H1 (cell line): ENCODE data around the gene C22orf23. TPM values are rescaled to one million over a fixed set of nuclear protein-coding genes. Genes with fewer than 3 reads are reported as not detected.

Source experiments
- CTCF ChIA-PET: fragments of 300-600 bp; sonication (Branson Sonifier 250); formaldehyde crosslinking; loops from one replicate; lab custom pipeline; 2021; ENCODE audit not compliant: partially characterized antibody; lab: Charles Lee
- POLR2A ChIA-PET: fragments of 300-600 bp; sonication (Branson Sonifier 250); formaldehyde crosslinking; loops from one replicate; lab custom pipeline; 2021; ENCODE audit warnings: inconsistent platforms; ENCODE audit not compliant: partially characterized antibody; lab: Charles Lee
- DNase-seq, 2 experiments: peaks; one replicate each; pipeline versions ENCODE4 v3.0.0 to v3.0.0-alpha.2; 2010 to 2022; ENCODE audit warnings: low spot score in 2 of 2, low read depth in 1 of 2, mixed read lengths in 1 of 2
- FAIRE-seq: peaks from 2 replicates; lab custom pipeline; 2011; peaks lifted over from hg19 to GRCh38; lab: Jason Lieb, UNC
- H2AFZ ChIP-seq: 2 replicates; pipeline ENCODE4 v1.8.1; 2012; ENCODE audit warnings: low read length, inconsistent platforms
- H2AK5ac ChIP-seq: 2 replicates; pipeline ENCODE4 v1.6.1; 2013; ENCODE audit warnings: low read depth, low read length
- H2BK120ac ChIP-seq: replicated peaks from 2 replicates; pipeline ENCODE3; 2013; ENCODE audit warnings: low read depth, low read length, inconsistent platforms
- H2BK12ac ChIP-seq: 2 replicates; pipeline ENCODE4 v1.6.1; 2013; ENCODE audit warnings: low read depth, low read length
- H2BK15ac ChIP-seq: 2 replicates; pipeline ENCODE4 v1.6.1; 2013; ENCODE audit warnings: low read length
- H2BK20ac ChIP-seq: 2 replicates; pipeline ENCODE4 v1.6.1; 2013; ENCODE audit warnings: low read length
- H2BK5ac ChIP-seq: 2 replicates; pipeline ENCODE4 v1.6.1; 2013; ENCODE audit warnings: low read depth, low read length
- H3K14ac ChIP-seq: 2 replicates; pipeline ENCODE4 v1.6.1; 2013; ENCODE audit warnings: inconsistent platforms; ENCODE audit not compliant: insufficient read length
- H3K18ac ChIP-seq: 2 replicates; pipeline ENCODE4 v1.6.1; 2013; ENCODE audit warnings: low read length; ENCODE audit errors: extremely low read depth
- H3K23ac ChIP-seq: 2 replicates; pipeline ENCODE4 v1.6.1; 2013; ENCODE audit warnings: inconsistent platforms; ENCODE audit not compliant: insufficient read length
- H3K23me2 ChIP-seq: 2 replicates; pipeline ENCODE4 v1.6.1; 2013; ENCODE audit warnings: low read depth, low read length
- H3K27ac ChIP-seq: 2 replicates; pipeline ENCODE4 v1.6.1; 2011; ENCODE audit warnings: low read depth, low read length, inconsistent platforms
- H3K27me3 ChIP-seq, 4 experiments: replicated peaks in 1 of 4; 1 replicate in 1 of 4; 2 replicates in 3 of 4; pipeline versions ENCODE4 v1.6.1 to v1.8.1; 2011 to 2013; ENCODE audit warnings: low read length in 3 of 4, mild to moderate bottlenecking in 3 of 4, inconsistent platforms in 2 of 4, mixed read lengths in 2 of 4, moderate library complexity in 1 of 4; ENCODE audit not compliant: control insufficient read depth in 3 of 4, insufficient read depth in 3 of 4; ENCODE audit errors: extremely low read depth in 1 of 4
- H3K36me3 ChIP-seq, 4 experiments: 2 replicates each; pipeline versions ENCODE4 v1.6.1 to v1.8.1; 2011 to 2013; ENCODE audit warnings: mild to moderate bottlenecking in 4 of 4, low read length in 3 of 4, moderate library complexity in 2 of 4, control low read depth in 1 of 4, inconsistent platforms in 1 of 4; ENCODE audit not compliant: insufficient read depth in 4 of 4, control insufficient read depth in 2 of 4
- H3K4ac ChIP-seq: replicated peaks from 2 replicates; pipeline ENCODE3; 2013; ENCODE audit warnings: low read length, low read depth, mixed read lengths, inconsistent platforms; ENCODE audit not compliant: insufficient read length
- H3K4me1 ChIP-seq, 4 experiments: replicated peaks in 1 of 4; 1 replicate in 1 of 4; 2 replicates in 3 of 4; pipeline versions ENCODE4 v1.6.1 to v1.8.1; 2011 to 2013; ENCODE audit warnings: low read length in 3 of 4, inconsistent platforms in 2 of 4, mixed read lengths in 1 of 4; ENCODE audit not compliant: insufficient read depth in 4 of 4, control insufficient read depth in 3 of 4
- H3K4me2 ChIP-seq, 2 experiments: 2 replicates each; pipeline versions ENCODE4 v1.6.1 to v1.8.1; 2011 to 2013; ENCODE audit warnings: low read depth in 2 of 2, low read length in 2 of 2, control low read depth in 1 of 2, inconsistent platforms in 1 of 2, mild to moderate bottlenecking in 1 of 2; ENCODE audit not compliant: insufficient read depth in 1 of 2
- H3K4me3 ChIP-seq, 4 experiments: fragments of 200-600, 300-600 bp in 1 of 4; sonication (generic), shearing (Covaris generic), sonication (Bioruptor Twin) in 1 of 4; 2 replicates each; pipeline versions ENCODE4 v1.5.1 to v1.8.1; 2011 to 2016; ENCODE audit warnings: low read length in 4 of 4, low read depth in 3 of 4, control low read depth in 2 of 4, inconsistent platforms in 2 of 4, mild to moderate bottlenecking in 2 of 4, mixed read lengths in 1 of 4, moderate library complexity in 1 of 4; ENCODE audit not compliant: insufficient read depth in 2 of 4; ENCODE audit errors: extremely low read depth in 1 of 4
- H3K56ac ChIP-seq: replicated peaks from 2 replicates; pipeline ENCODE3; 2013; ENCODE audit warnings: low read depth, mild to moderate bottlenecking, mixed read lengths, low read length, inconsistent platforms; ENCODE audit not compliant: insufficient read length
- H3K79me1 ChIP-seq: 2 replicates; pipeline ENCODE4 v1.6.1; 2013; ENCODE audit warnings: low read depth, low read length, control low read depth
- H3K79me2 ChIP-seq, 2 experiments: 2 replicates each; pipeline versions ENCODE4 v1.6.1 to v1.8.1; 2012 to 2013; ENCODE audit warnings: low read length in 2 of 2, mild to moderate bottlenecking in 2 of 2, inconsistent platforms in 1 of 2; ENCODE audit not compliant: insufficient read depth in 2 of 2, control insufficient read depth in 1 of 2
- H3K9ac ChIP-seq, 4 experiments: replicated peaks in 1 of 4; 1 replicate in 1 of 4; 2 replicates in 3 of 4; pipeline versions ENCODE4 v1.6.1 to v1.8.1; 2011 to 2013; ENCODE audit warnings: low read depth in 3 of 4, low read length in 3 of 4, control low read depth in 2 of 4, mild to moderate bottlenecking in 2 of 4, moderate library complexity in 2 of 4, inconsistent platforms in 1 of 4; ENCODE audit errors: extremely low read depth in 1 of 4
- H3K9me3 ChIP-seq, 2 experiments: 2 replicates each; pipeline versions ENCODE4 v1.6.1 to v1.8.1; 2012 to 2013; ENCODE audit warnings: mild to moderate bottlenecking in 2 of 2, moderate library complexity in 2 of 2, control low read depth in 1 of 2, inconsistent platforms in 1 of 2, low read depth in 1 of 2, low read length in 1 of 2, mixed read lengths in 1 of 2; ENCODE audit not compliant: insufficient read depth in 2 of 2
- H4K20me1 ChIP-seq, 2 experiments: replicated peaks in 1 of 2; 2 replicates each; pipeline versions ENCODE3 to v1.8.1; 2011 to 2013; ENCODE audit warnings: inconsistent platforms in 2 of 2, low read length in 2 of 2, mild to moderate bottlenecking in 1 of 2; ENCODE audit not compliant: insufficient read depth in 2 of 2, control insufficient read depth in 1 of 2
- H4K5ac ChIP-seq: 2 replicates; pipeline ENCODE4 v1.6.1; 2013; ENCODE audit warnings: low read length, low read depth, mixed read lengths, inconsistent platforms; ENCODE audit not compliant: insufficient read length
- H4K8ac ChIP-seq: 2 replicates; pipeline ENCODE4 v1.8.0; 2013; ENCODE audit warnings: mild to moderate bottlenecking, moderate library complexity, low read length, inconsistent platforms; ENCODE audit not compliant: insufficient read depth; ENCODE audit errors: extremely low read depth
- H4K91ac ChIP-seq: replicated peaks from 2 replicates; pipeline ENCODE3; 2013; ENCODE audit warnings: low read length, mixed read lengths, inconsistent platforms; ENCODE audit not compliant: insufficient read length
- POLR2AphosphoS5 ChIP-seq: IDR thresholded peaks from 2 replicates; pipeline ENCODE4 v1.6.1; 2011; ENCODE audit warnings: low read depth, low read length
- SP2 ChIP-seq: IDR thresholded peaks from 2 replicates; pipeline ENCODE4 v1.6.1; 2012; ENCODE audit warnings: mild to moderate bottlenecking, low read length, inconsistent platforms
- TBP ChIP-seq: IDR thresholded peaks from 2 replicates; pipeline ENCODE4 v1.6.1; 2011; ENCODE audit warnings: low read depth, low read length, improper control_type of control experiment
- WGBS, 2 experiments: shearing (Covaris generic) in 1 of 2; methylation state at CpG; one replicate each; pipeline versions ENCODE4 v1.1.6 to v1.1.7; 2013 to 2015; ENCODE audit warnings: low lambda C conversion rate in 2 of 2, mixed read lengths in 2 of 2, inconsistent platforms in 1 of 2, low coverage in 1 of 2, missing lambda C conversion rate in 1 of 2; ENCODE audit not compliant: insufficient replicate concordance in 2 of 2, insufficient coverage in 1 of 2, insufficient read length in 1 of 2; ENCODE audit errors: extremely low coverage in 1 of 2, missing lambda C conversion rate in 1 of 2; 5-methylcytosine and 5-hydroxymethylcytosine counted together
- polyA plus RNA-seq, 7 experiments: library from polyadenylated mRNA; depleted of rRNA in 3 of 7; stranded (reverse) in 5 of 7; unstranded in 2 of 7; fragments of >200 nt in 5 of 7; fragments of 200-250 nt in 2 of 7; gene quantifications; 1 replicate in 5 of 7; 2 replicates in 1 of 7; 4 replicates in 1 of 7; pipeline versions ENCODE4 v1.2.1 to v1.2.3, GENCODE V29; 2011 to 2013; ENCODE audit warnings: missing spikeins in 2 of 7, mixed read lengths in 2 of 7
- total RNA-seq: library from RNA; stranded (reverse); fragmentation: NEBNext Ultra II Directional; extraction: Animal tissue kit (Norgen Biotek cat#: 25700); gene quantifications from 2 replicates; pipeline ENCODE4 v1.2.1, GENCODE V29; 2021

C22orf23 gene
- total and polyA plus RNA-seq, 2 of the 8 experiments (the other 6 are each of a cell fraction or from before 2014, with no cell fraction given): 0.50 to 0.54 TPM

- H3K36me3 ChIP-seq: peaks cover under 1 to 11% (median 3%) of the 10 kb centered on the region in 4 experiments; a peak in 6 of 8 replicates
- peak overlapping the region; percentile 1; the same call in 1 of the 2 replicates for H3K18ac ChIP-seq
- H3K79me1 ChIP-seq: no peaks in the 10 kb centered on the region; the same call in 1 of the 2 replicates
- 0 out of 2 replicates have a peak overlapping the region, but pooled peaks have one; percentile 11 for H3K27ac ChIP-seq
- H3K4me1 ChIP-seq: peaks cover 6 to 20% (median 11%) of the 10 kb centered on the region in 4 experiments
- 89% methylated on average over 3 of the region's 3 CpGs; no CpG with 5 or more reads in 1 of the 2 experiments for WGBS, 2 experiments
- DNase-seq (no peak), FAIRE-seq (no peak)
- no peak overlapping the region for H3K4ac ChIP-seq
- no peak overlapping the region for H2BK5ac ChIP-seq
- H4K8ac ChIP-seq: no peak overlapping the region; the same call in 1 of the 2 replicates
- no peak overlapping the region for H3K4me3 ChIP-seq
- H3K23me2 ChIP-seq: no peaks in the 10 kb centered on the region
- no peaks in the 10 kb centered on the region for H3K9me3 ChIP-seq
- H2BK120ac ChIP-seq: no peak overlapping the region
- H3K14ac ChIP-seq: no peak overlapping the region
- CTCF ChIA-PET: interaction anchor here (0.6 to 3.5 kb wide), 5 partner anchors 9 to 125 kb away, joined by 3 to 20 read pairs (median 4); no protein-coding TSS in a partner anchor
- H3K23ac ChIP-seq: no peak overlapping the region
- POLR2A ChIA-PET: interaction anchor here (1.0 to 2.8 kb wide), 3 partner anchors 9 to 73 kb away, joined by 3 to 26 read pairs (median 10); no protein-coding TSS in a partner anchor
- H3K27me3 ChIP-seq: no peaks in the 10 kb centered on the region
- no peak overlapping the region for H2AFZ ChIP-seq
- H2BK12ac ChIP-seq: no peak overlapping the region
- peak overlapping the region; percentile 7 for H4K91ac ChIP-seq
- H3K4me2 ChIP-seq: peak overlapping the region in 1 of 2 experiments; percentile 62; a peak in 2 of 4 replicates
- no peak overlapping the region for H3K56ac ChIP-seq
- no peak overlapping the region for H2BK20ac ChIP-seq
- no peak overlapping the region for H4K5ac ChIP-seq
- H2AK5ac ChIP-seq: no peak overlapping the region
- H2BK15ac ChIP-seq: peak overlapping the region; percentile 46; the same call in 1 of the 2 replicates
- H4K20me1 ChIP-seq: peaks cover 0 to 4% of the 10 kb centered on the region in 2 experiments
- H3K79me2 ChIP-seq: no peaks in the 10 kb centered on the region
- no peak overlapping the region for H3K9ac ChIP-seq
- no peak for TF ChIP-seq SP2
- TF ChIP-seq POLR2AphosphoS5: no peak
- TF ChIP-seq TBP: no peak
These were observed 19.1 kb upstream of the C22orf23 start for GRCh38 chr22:37972527-37972926.
